ENCODE data around the gene PRIMPOL. TPM values are rescaled to one million over a fixed set of nuclear protein-coding genes. Genes with fewer than 3 reads are reported as not detected.

Gene PRIMPOL
- total and polyA plus RNA-seq, 9 of the 15 experiments (the other 6 are each of a cell fraction or from before 2014, with no cell fraction given): 11.0 to 32.0 (median 16.1) TPM

DNA sequence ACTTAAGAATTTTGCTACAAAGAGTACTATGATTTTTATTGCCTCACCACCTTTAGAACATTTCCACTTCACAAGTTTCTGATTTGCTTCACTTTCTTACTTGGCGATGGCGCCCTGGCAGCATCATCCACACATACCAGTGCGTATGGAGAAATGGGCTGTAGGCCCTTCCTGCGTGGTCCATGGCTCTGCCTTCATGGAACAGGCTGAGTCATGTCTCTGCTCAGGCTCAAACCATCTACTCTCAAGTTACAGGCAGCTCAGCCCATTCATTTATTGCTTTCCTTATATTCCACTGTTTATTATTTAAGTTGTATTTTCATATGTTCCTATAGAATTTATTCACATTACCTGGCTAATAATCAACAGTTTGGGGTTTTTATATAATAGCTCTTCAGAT, 21.4 kb upstream of the PRIMPOL start (continued):
- TF ChIP-seq, protein P1, sequence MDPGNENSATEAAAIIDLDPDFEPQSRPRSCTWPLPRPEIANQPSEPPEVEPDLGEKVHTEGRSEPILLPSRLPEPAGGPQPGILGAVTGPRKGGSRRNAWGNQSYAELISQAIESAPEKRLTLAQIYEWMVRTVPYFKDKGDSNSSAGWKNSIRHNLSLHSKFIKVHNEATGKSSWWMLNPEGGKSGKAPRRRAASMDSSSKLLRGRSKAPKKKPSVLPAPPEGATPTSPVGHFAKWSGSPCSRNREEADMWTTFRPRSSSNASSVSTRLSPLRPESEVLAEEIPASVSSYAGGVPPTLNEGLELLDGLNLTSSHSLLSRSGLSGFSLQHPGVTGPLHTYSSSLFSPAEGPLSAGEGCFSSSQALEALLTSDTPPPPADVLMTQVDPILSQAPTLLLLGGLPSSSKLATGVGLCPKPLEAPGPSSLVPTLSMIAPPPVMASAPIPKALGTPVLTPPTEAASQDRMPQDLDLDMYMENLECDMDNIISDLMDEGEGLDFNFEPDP (CRISPR knock-in tag; IDR thresholded peaks at IDR 0.05): no peak
- TF ChIP-seq HIVEP1 (CRISPR knock-in tag; IDR thresholded peaks at IDR 0.05) (no peak), MITF (IDR thresholded peaks at IDR 0.05) (no peak)

GRCh38 chr4:184632842-184633241, 16.7 kb upstream of the PRIMPOL start:
- DNase-seq (ENCODE audit: extremely low read depth in 1 of 4, low spot score in 3 of 4) (no peak), FAIRE-seq (no peak), ATAC-seq (no peak)
- Histone ChIP-seq H3K9ac (ENCODE audit: insufficient read depth in 1 of 2, low read depth in 2 of 2, low read length in 2 of 2) (no peak overlapping the region), H3K27ac (ENCODE audit: extremely low read depth, low read depth, low read length) (no peak overlapping the region), H3K36me3 (ENCODE audit: control insufficient read depth, insufficient read depth, low read length) (peaks cover 78% of the 10 kb centered on the region), H3K27me3 (ENCODE audit: control insufficient read depth in 2 of 2, insufficient read depth in 2 of 2, low read length in 2 of 2) (no peaks in the 10 kb centered on the region), H3K4me3 (no peak overlapping the region), H4K20me1 (replicated peaks; ENCODE audit: control insufficient read depth, insufficient read depth, low read length) (no peaks in the 10 kb centered on the region), H2AFZ (ENCODE audit: low read depth, low read length) (no peak overlapping the region), H3K9me1 (ENCODE audit: control insufficient read depth, insufficient read depth, low read length) (no peaks in the 10 kb centered on the region), H3K4me2 (ENCODE audit: insufficient read depth, low read length) (no peak overlapping the region), H3K4me1 (replicated peaks in 1 of 2; ENCODE audit: control insufficient read depth in 2 of 2, insufficient read depth in 2 of 2, low read length in 2 of 2) (no peaks in the 10 kb centered on the region), H3K79me2 (ENCODE audit: control insufficient read depth, insufficient read depth, low read length) (no peaks in the 10 kb centered on the region), H3K9me3 (replicated peaks; ENCODE audit: control insufficient read depth, insufficient read depth, low read depth, low read length) (no peaks in the 10 kb centered on the region)
- in situ Hi-C loops (cut with MboI): no loop called here
- no TSS peak for BruUV-seq (replicated peaks)
- ChIA-PET POLR2A (no interaction called here), CTCF (ENCODE audit: low intra/inter-chr PET ratio) (no interaction called here)
- 94% methylated on average over 1 of the region's 1 CpG for WGBS (ENCODE audit: insufficient coverage, low coverage, missing lambda C conversion rate)
- intact Hi-C loops (cut with micrococcal nuclease): no loop called here
- TF ChIP-seq, protein P2, sequence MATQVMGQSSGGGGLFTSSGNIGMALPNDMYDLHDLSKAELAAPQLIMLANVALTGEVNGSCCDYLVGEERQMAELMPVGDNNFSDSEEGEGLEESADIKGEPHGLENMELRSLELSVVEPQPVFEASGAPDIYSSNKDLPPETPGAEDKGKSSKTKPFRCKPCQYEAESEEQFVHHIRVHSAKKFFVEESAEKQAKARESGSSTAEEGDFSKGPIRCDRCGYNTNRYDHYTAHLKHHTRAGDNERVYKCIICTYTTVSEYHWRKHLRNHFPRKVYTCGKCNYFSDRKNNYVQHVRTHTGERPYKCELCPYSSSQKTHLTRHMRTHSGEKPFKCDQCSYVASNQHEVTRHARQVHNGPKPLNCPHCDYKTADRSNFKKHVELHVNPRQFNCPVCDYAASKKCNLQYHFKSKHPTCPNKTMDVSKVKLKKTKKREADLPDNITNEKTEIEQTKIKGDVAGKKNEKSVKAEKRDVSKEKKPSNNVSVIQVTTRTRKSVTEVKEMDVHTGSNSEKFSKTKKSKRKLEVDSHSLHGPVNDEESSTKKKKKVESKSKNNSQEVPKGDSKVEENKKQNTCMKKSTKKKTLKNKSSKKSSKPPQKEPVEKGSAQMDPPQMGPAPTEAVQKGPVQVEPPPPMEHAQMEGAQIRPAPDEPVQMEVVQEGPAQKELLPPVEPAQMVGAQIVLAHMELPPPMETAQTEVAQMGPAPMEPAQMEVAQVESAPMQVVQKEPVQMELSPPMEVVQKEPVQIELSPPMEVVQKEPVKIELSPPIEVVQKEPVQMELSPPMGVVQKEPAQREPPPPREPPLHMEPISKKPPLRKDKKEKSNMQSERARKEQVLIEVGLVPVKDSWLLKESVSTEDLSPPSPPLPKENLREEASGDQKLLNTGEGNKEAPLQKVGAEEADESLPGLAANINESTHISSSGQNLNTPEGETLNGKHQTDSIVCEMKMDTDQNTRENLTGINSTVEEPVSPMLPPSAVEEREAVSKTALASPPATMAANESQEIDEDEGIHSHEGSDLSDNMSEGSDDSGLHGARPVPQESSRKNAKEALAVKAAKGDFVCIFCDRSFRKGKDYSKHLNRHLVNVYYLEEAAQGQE (IDR thresholded peaks at IDR 0.05; ENCODE audit: borderline replicate concordance): no peak
- TF ChIP-seq, protein P2 (CRISPR knock-in tag; IDR thresholded peaks at IDR 0.05; ENCODE audit: low read depth): no peak
- TF ChIP-seq MYNN (IDR thresholded peaks at IDR 0.05) (no peak), MYNN (CRISPR knock-in tag; IDR thresholded peaks at IDR 0.05) (no peak), BMI1 (IDR thresholded peaks at IDR 0.05; ENCODE audit: low read length) (no peak), CREBBP (IDR thresholded peaks at IDR 0.05; ENCODE audit: low read depth, low read length) (no peak), ZNF778 (CRISPR knock-in tag; IDR thresholded peaks at IDR 0.05) (no peak)
- TF ChIP-seq, protein P3, sequence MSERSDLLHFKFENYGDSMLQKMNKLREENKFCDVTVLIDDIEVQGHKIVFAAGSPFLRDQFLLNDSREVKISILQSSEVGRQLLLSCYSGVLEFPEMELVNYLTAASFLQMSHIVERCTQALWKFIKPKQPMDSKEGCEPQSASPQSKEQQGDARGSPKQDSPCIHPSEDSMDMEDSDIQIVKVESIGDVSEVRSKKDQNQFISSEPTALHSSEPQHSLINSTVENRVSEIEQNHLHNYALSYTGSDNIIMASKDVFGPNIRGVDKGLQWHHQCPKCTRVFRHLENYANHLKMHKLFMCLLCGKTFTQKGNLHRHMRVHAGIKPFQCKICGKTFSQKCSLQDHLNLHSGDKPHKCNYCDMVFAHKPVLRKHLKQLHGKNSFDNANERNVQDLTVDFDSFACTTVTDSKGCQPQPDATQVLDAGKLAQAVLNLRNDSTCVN (CRISPR knock-in tag; IDR thresholded peaks at IDR 0.05): no peak

All from K562 (cell line).